GM23338 (cell line): ENCODE results near the gene RPS19BP1. TPM values are rescaled to one million over a fixed set of nuclear protein-coding genes. Genes with fewer than 3 reads are reported as not detected.

Experiments
- ATAC-seq: fragments of 200-7000 bp; cut with Tn5 transposase; 3 replicates; pipeline ENCODE4 v1.9.1; 2020
- DNase-seq: peaks from one replicate; pipeline ENCODE4 v3.0.0-alpha.2; 2015; ENCODE audit warnings: low spot score
- H2AFZ ChIP-seq: fragments of 200-600 bp; sonication (generic); 2 replicates; pipeline ENCODE4 v1.8.0; 2016; ENCODE audit warnings: antibody characterized with exemption, mild to moderate bottlenecking, moderate library complexity
- H3F3A ChIP-seq: fragments of 200-600 bp; sonication (generic); replicated peaks from 2 replicates; pipeline ENCODE4 v1.8.0; 2017; ENCODE audit warnings: antibody characterized with exemption, mixed run types, low read depth
- H3K27ac ChIP-seq: fragments of 200-600 bp; sonication (generic); 2 replicates; pipeline ENCODE4 v1.6.1; 2016; ENCODE audit warnings: low read depth
- H3K27me3 ChIP-seq: fragments of 200-600 bp; sonication (generic); 2 replicates; pipeline ENCODE4 v1.8.0; 2016; ENCODE audit warnings: mild to moderate bottlenecking, mixed run types, moderate library complexity; ENCODE audit not compliant: insufficient read depth
- H3K36me3 ChIP-seq: fragments of 200-600 bp; sonication (generic); 2 replicates; pipeline ENCODE4 v1.8.0; 2016; ENCODE audit warnings: mild to moderate bottlenecking; ENCODE audit not compliant: insufficient read depth
- H3K4me1 ChIP-seq: fragments of 200-600 bp; sonication (generic); 2 replicates; pipeline ENCODE4 v1.8.0; 2016; ENCODE audit warnings: mild to moderate bottlenecking, moderate library complexity; ENCODE audit not compliant: insufficient read depth
- H3K4me2 ChIP-seq: fragments of 200-600 bp; sonication (generic); 2 replicates; pipeline ENCODE4 v1.7.1; 2017; ENCODE audit warnings: mixed run types
- H3K4me3 ChIP-seq: fragments of 200-600 bp; sonication (generic); 2 replicates; pipeline ENCODE4 v1.6.1; 2016; ENCODE audit warnings: mixed run types
- H3K79me2 ChIP-seq: fragments of 200-600 bp; sonication (generic); replicated peaks from 2 replicates; pipeline ENCODE4 v1.8.0; 2017; ENCODE audit warnings: mild to moderate bottlenecking; ENCODE audit not compliant: insufficient read depth
- H3K9me2 ChIP-seq: fragments of 200-600 bp; sonication (generic); 2 replicates; pipeline ENCODE4 v1.8.0; 2017; ENCODE audit not compliant: insufficient read depth
- H4K20me1 ChIP-seq: fragments of 200-600 bp; sonication (generic); replicated peaks from 2 replicates; pipeline ENCODE4 v1.8.0; 2017; ENCODE audit warnings: mild to moderate bottlenecking; ENCODE audit not compliant: insufficient read depth
- H3K27ac Mint-ChIP-seq: 2 replicates; pipeline ENCODE4 v1.8.0; 2020; ENCODE audit warnings: inconsistent platforms, mild to moderate bottlenecking, moderate library complexity, mixed read lengths
- H3K27me3 Mint-ChIP-seq: 3 replicates; pipeline ENCODE4 v1.8.0; 2022; ENCODE audit warnings: low read depth, mild to moderate bottlenecking, moderate library complexity, mixed read lengths, inconsistent platforms; ENCODE audit not compliant: insufficient read depth, poor library complexity
- H3K36me3 Mint-ChIP-seq: 3 replicates; pipeline ENCODE4 v1.8.0; 2021; ENCODE audit warnings: low read depth, mild to moderate bottlenecking, inconsistent platforms, moderate library complexity, mixed read lengths
- H3K4me1 Mint-ChIP-seq: 3 replicates; pipeline ENCODE4 v1.8.0; 2020; ENCODE audit warnings: mild to moderate bottlenecking, inconsistent platforms, mixed read lengths
- H3K4me3 Mint-ChIP-seq: 3 replicates; pipeline ENCODE4 v1.8.0; 2021; ENCODE audit warnings: moderate library complexity, mild to moderate bottlenecking, inconsistent platforms, mixed read lengths
- H3K9me3 Mint-ChIP-seq: 3 replicates; pipeline ENCODE4 v1.8.0; 2020; ENCODE audit warnings: moderate library complexity, mild to moderate bottlenecking, inconsistent platforms, mixed read lengths
- CREB1 ChIP-seq: fragments of 250-450 bp; sonication (Bioruptor Pico); IDR thresholded peaks from 2 replicates; pipeline ENCODE4 v1.5.0; 2020; ENCODE audit warnings: low read depth, mild to moderate bottlenecking, moderate library complexity
- ETS1 ChIP-seq: IDR thresholded peaks from 2 replicates; pipeline ENCODE4 v1.6.1; 2016; ENCODE audit warnings: antibody characterized with exemption
- EZH2 ChIP-seq: fragments of 200-600 bp; sonication (generic); IDR thresholded peaks from one replicate; pipeline ENCODE4 v1.8.0; 2017; ENCODE audit warnings: antibody characterized with exemption, mild to moderate bottlenecking, low read depth; ENCODE audit not compliant: unreplicated experiment
- EZH2phosphoT487 ChIP-seq: fragments of 200-600 bp; sonication (generic); IDR thresholded peaks from one replicate; pipeline ENCODE4 v1.8.1; 2018; ENCODE audit warnings: antibody characterized with exemption; ENCODE audit not compliant: unreplicated experiment
- JUNB ChIP-seq: IDR thresholded peaks from one replicate; pipeline ENCODE4 v1.6.1; 2016; ENCODE audit warnings: antibody characterized with exemption; ENCODE audit not compliant: unreplicated experiment
- NANOG ChIP-seq: IDR thresholded peaks from 2 replicates; pipeline ENCODE4 v1.6.1; 2016; ENCODE audit warnings: antibody characterized with exemption, borderline replicate concordance
- POLR2AphosphoS5 ChIP-seq: IDR thresholded peaks from 2 replicates; pipeline ENCODE4 v1.6.1; 2016; ENCODE audit warnings: antibody characterized with exemption, low read depth
- REST ChIP-seq: IDR thresholded peaks from one replicate; pipeline ENCODE4 v1.6.1; 2018; ENCODE audit warnings: antibody characterized with exemption; ENCODE audit not compliant: unreplicated experiment
- STAT1 ChIP-seq: IDR thresholded peaks from one replicate; pipeline ENCODE4 v1.6.1; 2016; ENCODE audit warnings: antibody characterized with exemption; ENCODE audit not compliant: unreplicated experiment
- ZNF114 ChIP-seq: fragments of 250-450 bp; sonication (Bioruptor Pico); IDR thresholded peaks from 2 replicates; pipeline ENCODE4 v1.5.0; 2020; ENCODE audit warnings: mild to moderate bottlenecking, moderate library complexity
- ZNF331 ChIP-seq: fragments of 250-450 bp; sonication (Bioruptor Pico); IDR thresholded peaks from 2 replicates; pipeline ENCODE4 v1.5.0; 2020; ENCODE audit warnings: low read depth, mild to moderate bottlenecking, moderate library complexity
- ZNF462 ChIP-seq: fragments of 250-450 bp; sonication (Bioruptor Pico); IDR thresholded peaks from 2 replicates; pipeline ENCODE4 v1.5.0; 2020; ENCODE audit warnings: mild to moderate bottlenecking, moderate library complexity
- polyA plus RNA-seq: library from polyadenylated mRNA; unstranded; fragments of >200 nt; fragmentation: Nextera tagmentation; extraction: Ambion mirVana; gene quantifications from 2 replicates; pipeline ENCODE4 v1.2.1, GENCODE V29; 2016
- total RNA-seq: library from RNA; depleted of rRNA; stranded (reverse); fragments of >200 nt; shearing (Covaris generic); gene quantifications from 2 replicates; pipeline ENCODE4 v1.2.3, GENCODE V29; 2014

Gene RPS19BP1
- total and polyA plus RNA-seq, 2 experiments from 2014 or later: 153 to 215 TPM

- TF ChIP-seq POLR2AphosphoS5: no peak
- no peak for TF ChIP-seq ETS1
- no peak for TF ChIP-seq NANOG
- no peak for TF ChIP-seq EZH2
- no peak for TF ChIP-seq ZNF114 (CRISPR knock-in tag)
Observed at GRCh38 chr22:39570226-39570625, 37.7 kb upstream of the RPS19BP1 start (continued).

- Histone ChIP-seq H3K27me3 (no peaks in the 10 kb centered on the region), H4K20me1 (no peaks in the 10 kb centered on the region), H3K4me3 (no peak overlapping the region), H3K79me2 (no peaks in the 10 kb centered on the region), H3K4me1 (no peaks in the 10 kb centered on the region), H2AFZ (no peak overlapping the region), H3K36me3 (no peaks in the 10 kb centered on the region), H3K9me2 (no peaks in the 10 kb centered on the region), H3K4me2 (no peak overlapping the region), H3K27ac (no peak overlapping the region), H3F3A (no peaks in the 10 kb centered on the region)
- Mint-ChIP-seq H3K4me1 (peaks cover 6% of the 10 kb centered on the region; the same call in 2 of the 3 replicates), H3K27me3 (peaks cover 2% of the 10 kb centered on the region), H3K4me3 (no peak overlapping the region), H3K9me3 (peaks cover 7% of the 10 kb centered on the region), H3K36me3 (peaks cover 4% of the 10 kb centered on the region; the same call in 2 of the 3 replicates), H3K27ac (no peak overlapping the region)
- DNase-seq (no peak), ATAC-seq (no peak)
- no peak for TF ChIP-seq EZH2phosphoT487
- no peak for TF ChIP-seq REST
- no peak for TF ChIP-seq STAT1
- no peak for TF ChIP-seq EZH2
- no peak for TF ChIP-seq CREB1
- no peak for TF ChIP-seq ZNF462 (CRISPR knock-in tag)
- TF ChIP-seq POLR2AphosphoS5: no peak
- TF ChIP-seq NANOG: no peak
- TF ChIP-seq ZNF331 (CRISPR knock-in tag): no peak
- no peak for TF ChIP-seq ETS1
- TF ChIP-seq ZNF114 (CRISPR knock-in tag): no peak
- no peak for TF ChIP-seq JUNB
Observed at GRCh38 chr22:39569066-39569465, 36.5 kb upstream of the RPS19BP1 start.
